NOMO-1 treated with DMSO at 0.1 percent for 48 hours (cell line): ENCODE measurements around the gene PRR19.
"Not testable (repeated sequence)": the region's sequence is repeated elsewhere in the genome, so short reads cannot be mapped to it uniquely, and the experiment has no call there.

Experiments used
- DNase-seq: peaks from one replicate; lab custom pipeline; 2025; ENCODE audit not compliant: unreplicated experiment; lab: John Stamatoyannopoulos, UW

Gene PRR19

GRCh38 chr19:42323852-42324654 is 22.1 kb downstream of the PRR19 start:
- DNase-seq = peak; percentile 22

DNA sequence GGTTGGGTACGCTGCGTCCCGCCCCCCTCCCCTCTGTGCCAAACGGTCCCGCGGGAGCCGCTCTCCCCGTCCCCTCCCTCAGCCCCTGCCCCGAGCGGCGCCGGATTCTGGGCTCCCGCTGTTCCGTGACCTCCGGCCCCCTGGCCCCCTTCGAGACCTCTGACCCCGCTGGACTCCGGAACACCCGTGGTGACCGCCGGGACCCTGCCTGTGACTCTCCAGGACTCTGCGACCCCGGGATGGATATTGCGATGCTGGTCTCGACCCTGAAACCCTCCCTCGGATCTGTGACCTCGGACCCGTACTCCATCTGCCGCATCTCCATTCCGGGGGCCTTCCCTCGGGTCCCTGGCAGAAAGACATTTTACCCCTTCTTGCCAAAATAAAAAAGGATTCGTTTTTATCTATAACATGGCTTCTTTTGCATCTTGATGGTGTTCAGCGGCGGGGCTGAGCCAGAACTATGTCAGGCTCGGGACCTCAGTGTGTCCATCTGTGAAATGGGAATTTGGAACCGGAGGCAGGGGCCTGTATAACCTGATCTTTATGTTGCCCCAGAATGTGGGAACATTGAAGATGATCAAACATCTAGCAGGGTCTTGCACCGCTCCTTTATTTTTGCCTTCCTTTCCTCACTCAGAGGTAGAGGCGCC is 22.8 kb downstream of the PRR19 start:
- DNase-seq = no peak

DNA sequence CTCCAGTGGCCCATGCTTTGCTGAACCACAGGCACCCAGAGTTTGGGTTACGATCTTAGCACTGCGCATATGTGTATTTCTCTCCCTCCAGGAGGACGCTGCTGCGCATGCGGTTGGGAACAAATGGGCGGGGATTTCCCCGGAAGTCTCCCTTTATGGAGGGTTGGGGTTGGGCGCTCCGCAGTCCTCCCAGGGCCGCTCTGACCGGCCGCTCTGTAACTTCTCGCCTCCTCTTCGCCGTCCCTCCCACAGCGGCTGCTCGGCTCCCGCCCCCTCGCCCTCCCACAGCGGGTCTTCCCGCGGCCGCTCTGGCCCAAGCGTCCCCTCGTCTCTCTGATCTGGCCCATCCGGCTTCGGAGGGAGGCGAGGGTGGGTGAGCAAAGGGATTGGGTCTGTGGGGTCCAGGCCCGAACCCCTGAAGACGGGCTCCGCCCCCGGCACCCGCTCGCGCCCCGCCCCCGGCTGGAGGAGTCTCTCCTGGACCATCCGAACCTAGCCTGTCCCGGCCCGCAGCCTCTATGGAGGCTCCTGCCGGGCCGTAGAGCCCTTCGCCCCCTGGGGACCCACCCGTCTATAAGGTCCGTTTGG is 23.5 kb downstream of the PRR19 start, which contains the start of gene MEGF8:
MEGF8 (plus strand) TSS at position 328 of the 588 bp plus-strand sequence. CDS start 609 bp downstream, outside the sequence.
- peak; percentile 99 for DNase-seq

DNA sequence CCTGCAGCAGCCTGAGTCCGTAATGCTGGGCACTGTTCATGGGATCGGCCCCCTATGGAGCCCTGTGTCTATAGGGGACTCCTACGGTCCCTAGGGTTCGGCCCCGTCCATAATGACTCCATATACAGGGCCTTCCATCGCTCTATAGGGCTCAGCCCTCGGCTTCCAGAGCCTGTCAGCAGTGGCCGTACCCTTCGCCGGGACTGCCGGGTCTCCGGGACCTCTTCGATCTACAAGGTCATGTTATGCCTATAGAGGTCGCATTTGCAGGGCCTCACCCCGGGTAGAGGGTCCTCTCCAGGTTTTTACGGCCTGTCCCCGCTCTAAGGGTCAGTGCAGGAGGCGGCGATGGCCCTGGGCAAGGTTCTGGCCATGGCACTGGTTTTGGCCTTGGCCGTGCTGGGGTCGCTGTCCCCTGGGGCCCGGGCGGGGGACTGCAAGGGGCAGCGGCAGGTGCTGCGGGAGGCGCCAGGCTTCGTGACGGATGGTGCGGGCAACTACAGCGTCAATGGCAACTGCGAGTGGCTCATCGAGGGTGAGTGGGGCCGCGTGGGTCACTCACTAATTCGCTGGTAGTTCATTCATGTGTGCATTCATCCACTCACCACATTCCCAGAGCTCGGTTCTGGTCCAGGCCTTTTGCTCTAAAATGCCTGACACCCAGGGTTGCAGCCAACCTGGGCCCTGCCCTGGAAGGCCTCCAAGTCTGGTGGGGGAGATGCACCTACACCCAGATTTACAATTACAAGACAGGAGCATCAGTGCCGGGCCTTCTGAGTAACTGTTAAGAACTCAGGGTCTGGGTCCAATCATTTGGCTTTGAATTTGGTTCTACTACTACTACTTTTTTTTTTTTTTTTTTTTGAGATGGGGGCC is 24.2 kb downstream of the PRR19 start:
- DNase-seq = peak; percentile 25

GRCh38 chr19:42326969-42327368 is 25.0 kb downstream of the PRR19 start:
- no peak for DNase-seq

- DNase-seq = no peak
Measured at GRCh38 chr19:42327381-42327780, 25.4 kb downstream of the PRR19 start.

GRCh38 chr19:42328106-42328505 is 26.2 kb downstream of the PRR19 start:
- no peak for DNase-seq

DNA sequence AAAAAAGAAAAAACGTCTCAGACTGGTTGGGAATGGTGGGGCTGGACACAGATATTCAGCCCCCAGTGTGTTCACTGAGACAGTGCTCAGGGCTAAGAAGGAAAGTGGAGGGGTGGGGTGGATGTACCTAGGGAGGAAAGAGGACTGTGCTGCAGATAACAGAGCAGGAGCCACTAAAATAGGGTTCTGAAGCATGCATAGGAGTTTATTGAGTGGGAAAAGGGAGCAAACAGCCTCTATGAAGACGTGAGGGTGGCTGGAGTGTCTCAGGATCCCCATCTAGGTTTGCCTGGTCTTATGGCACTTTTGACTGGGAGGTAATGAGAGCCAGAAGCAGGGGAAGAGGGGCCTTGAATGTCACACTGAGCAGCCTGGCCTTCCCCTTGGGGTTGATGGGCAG is 26.9 kb downstream of the PRR19 start:
- no peak for DNase-seq

GRCh38 chr19:42330241-42330711 is 28.3 kb downstream of the PRR19 start:
- no peak for DNase-seq

DNA sequence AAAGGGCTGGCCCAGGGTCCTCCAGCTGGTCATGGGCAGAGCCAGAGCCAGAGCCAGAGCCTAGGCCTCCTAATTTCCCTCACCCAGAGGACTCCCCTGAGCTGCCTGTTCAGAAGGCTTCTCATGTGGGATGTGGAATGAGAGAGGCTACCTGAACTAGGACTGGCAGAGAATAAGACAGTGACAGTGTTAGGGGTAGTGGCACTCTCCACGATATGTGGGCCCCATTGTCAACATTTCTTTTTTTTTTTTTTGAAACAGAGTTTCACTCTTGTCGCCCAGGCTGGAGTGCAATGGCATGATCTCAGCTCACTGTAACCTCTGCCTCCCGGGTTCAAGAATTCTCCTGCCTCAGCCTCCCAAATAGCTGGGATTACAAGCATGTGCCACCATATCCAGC is 29.4 kb downstream of the PRR19 start:
- not testable (repeated sequence) for DNase-seq

DNA sequence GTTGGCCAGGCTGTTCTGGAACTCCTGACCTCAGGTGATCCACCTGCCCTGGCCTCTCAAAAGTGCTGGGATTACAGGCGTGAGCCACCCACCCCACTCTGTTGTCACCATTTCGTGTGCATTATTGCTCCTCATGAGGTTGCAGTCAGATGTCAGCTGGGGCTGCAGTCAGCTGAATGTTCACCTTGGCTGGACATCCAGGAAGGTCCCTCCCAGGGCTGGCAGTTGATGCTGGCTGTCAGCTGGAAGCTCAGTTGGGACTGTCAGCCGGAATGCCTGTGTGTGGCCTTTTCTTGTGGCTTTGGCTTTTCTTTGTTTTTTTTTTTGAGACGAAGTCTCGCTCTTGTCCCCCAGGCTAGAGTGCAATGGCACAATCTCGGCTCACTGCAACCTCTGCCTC is 30.1 kb downstream of the PRR19 start:
- DNase-seq = no peak

DNA sequence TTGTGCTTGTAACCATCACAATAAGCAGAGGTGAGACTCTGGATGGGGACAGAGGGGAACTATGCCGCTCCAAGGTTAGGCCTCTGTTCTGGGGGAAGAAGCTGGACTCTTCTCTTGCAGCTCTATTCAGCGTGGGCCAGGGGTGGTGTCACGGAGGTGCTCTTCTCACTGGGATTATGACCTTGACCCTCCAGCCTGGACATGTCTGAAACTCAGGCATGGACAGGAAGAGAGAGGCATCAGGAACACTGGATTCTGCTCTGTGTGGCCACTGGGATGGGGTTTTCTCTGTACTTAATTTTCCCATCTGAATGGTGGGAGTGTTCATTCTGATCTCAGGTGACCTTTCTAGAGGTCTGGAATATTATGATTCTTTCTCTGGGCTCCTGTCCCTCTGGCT is 31.1 kb downstream of the PRR19 start:
- no peak for DNase-seq

DNA sequence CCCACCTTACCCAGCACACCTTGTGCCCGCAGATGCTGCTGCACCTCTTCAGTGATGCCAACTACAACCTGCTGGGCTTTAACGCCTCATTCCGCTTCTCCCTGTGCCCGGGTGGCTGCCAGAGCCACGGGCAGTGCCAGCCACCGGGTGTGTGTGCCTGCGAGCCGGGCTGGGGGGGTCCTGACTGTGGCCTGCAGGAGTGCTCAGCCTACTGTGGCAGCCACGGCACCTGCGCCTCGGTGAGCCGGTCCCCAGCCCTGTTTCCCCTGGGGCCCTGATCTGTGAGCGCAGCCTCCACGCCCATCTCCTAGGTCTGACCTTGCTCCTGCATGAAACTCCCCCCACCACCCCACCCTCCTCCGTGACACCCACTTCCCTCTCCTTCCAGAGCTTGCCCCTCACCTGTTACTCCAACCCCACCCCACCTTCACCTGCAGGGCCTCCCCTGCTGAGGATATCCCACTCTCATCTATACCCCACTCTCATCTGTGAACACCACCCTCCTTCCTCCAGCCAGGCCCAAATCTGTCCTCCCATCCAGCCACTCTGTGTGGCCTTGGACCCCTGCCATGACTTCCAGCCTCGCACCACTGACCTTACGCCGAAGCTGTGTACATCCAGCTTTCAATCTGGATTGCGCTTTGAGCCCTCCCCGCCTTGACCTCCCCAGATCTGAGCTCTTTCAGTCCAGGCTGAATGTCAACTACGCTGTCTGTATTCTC is 32.2 kb downstream of the PRR19 start:
- no peak for DNase-seq

GRCh38 chr19:42334697-42335373 is 32.9 kb downstream of the PRR19 start:
- DNase-seq = no peak

- no peak for DNase-seq
Measured at GRCh38 chr19:42335374-42335936, 33.5 kb downstream of the PRR19 start.

DNA sequence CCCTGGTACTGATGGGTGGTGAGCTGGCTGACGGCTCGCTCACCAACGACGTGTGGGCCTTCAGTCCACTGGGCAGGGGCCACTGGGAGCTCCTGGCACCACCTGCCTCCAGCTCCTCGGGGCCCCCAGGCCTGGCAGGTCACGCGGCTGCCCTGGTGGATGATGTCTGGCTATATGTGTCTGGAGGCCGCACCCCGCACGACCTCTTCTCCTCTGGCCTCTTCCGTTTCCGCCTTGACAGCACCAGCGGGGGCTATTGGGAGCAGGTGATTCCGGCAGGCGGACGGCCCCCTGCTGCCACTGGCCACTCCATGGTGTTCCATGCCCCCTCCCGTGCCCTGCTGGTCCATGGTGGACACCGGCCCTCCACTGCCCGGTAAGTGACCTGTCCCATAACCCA is 34.0 kb downstream of the PRR19 start:
- no peak for DNase-seq

GRCh38 chr19:42339126-42339860 is 37.4 kb downstream of the PRR19 start:
- DNase-seq = not testable (repeated sequence)

DNA sequence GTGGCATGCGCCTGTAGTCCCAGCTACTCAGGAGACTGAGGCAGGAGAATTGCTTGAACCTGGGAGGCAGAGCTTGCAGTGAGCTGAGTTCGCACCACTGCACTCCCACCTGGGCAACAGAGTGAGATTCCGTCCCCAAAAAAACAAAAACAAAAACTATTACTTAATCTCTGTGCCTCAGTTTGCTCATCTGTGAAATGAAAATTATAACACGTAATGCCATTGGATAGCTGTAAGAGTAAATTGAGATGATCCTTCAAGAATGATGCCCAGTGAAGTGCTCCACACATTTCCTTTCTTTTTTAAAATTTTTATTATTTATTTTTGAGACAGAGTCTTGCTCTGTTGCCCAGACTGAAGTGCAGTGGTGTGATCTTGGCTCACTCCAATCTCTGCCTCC is 38.0 kb downstream of the PRR19 start:
- not testable (repeated sequence) for DNase-seq
